IgD-negative memory B cell (primary cell): Measurements from ENCODE around the gene SH2D7. TPM values are rescaled to one million over a fixed set of nuclear protein-coding genes. Genes with fewer than 3 reads are reported as not detected.
A peak's percentile ranks its signal among the peaks of the same experiment; 100 is the strongest.

Experiments
- H3K27ac Mint-ChIP-seq, 3 donors: one replicate each; pipeline ENCODE4 v1.8.0; 2020 to 2022; ENCODE audit warnings: mild to moderate bottlenecking in 3 of 3, mixed read lengths in 3 of 3, moderate library complexity in 1 of 3
- H3K27me3 Mint-ChIP-seq: one replicate; pipeline ENCODE4 v1.8.0; 2021; ENCODE audit warnings: mixed read lengths
- H3K36me3 Mint-ChIP-seq: one replicate; pipeline ENCODE4 v1.8.0; 2020; ENCODE audit warnings: mild to moderate bottlenecking, mixed read lengths
- H3K4me1 Mint-ChIP-seq, 3 donors: one replicate each; pipeline ENCODE4 v1.8.0; 2020 to 2022; ENCODE audit warnings: mixed read lengths in 3 of 3, mild to moderate bottlenecking in 1 of 3
- H3K4me3 Mint-ChIP-seq, 4 donors: one replicate each; pipeline ENCODE4 v1.8.0; 2020 to 2022; ENCODE audit warnings: mild to moderate bottlenecking in 4 of 4, mixed read lengths in 4 of 4, moderate library complexity in 3 of 4
- H3K9me3 Mint-ChIP-seq, 3 donors: one replicate each; pipeline ENCODE4 v1.8.0; 2020 to 2021; ENCODE audit warnings: mixed read lengths in 3 of 3, mild to moderate bottlenecking in 1 of 3
- polyA plus RNA-seq: library from polyadenylated mRNA; unstranded; fragments of 300-500 nt; fragmentation: Illumina TruSeq; gene quantifications from one replicate; pipeline ENCODE4 v1.2.3, GENCODE V29; 2021

Gene SH2D7
- polyA plus RNA-seq, 1 donor from 2014 or later, result not detected

DNA sequence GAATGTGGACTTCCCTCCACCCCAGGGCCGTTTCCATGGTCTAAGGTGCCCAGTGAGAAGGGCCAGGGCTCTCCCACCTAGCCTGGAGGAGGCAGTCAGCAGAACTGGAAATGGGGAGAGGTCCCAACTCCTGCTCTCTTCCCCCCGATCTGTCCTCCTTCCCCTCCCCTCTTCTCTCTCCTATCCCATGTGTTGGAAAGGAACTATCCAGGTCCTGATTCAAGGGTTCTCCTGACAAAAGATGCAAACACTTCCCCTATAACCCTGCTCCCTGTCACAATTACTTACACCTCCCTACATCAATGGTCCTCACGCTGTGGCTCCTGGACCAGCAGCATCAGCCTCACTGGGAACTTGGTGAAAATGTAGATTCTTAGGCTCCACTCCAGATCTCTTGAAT lies 32.9 kb downstream of the SH2D7 start:
- peaks cover 0 to 3% (median 0%) of the 10 kb centered on the region in 3 donors for H3K4me1 Mint-ChIP-seq
- no peaks in the 10 kb centered on the region for H3K27me3 Mint-ChIP-seq
- no peaks in the 10 kb centered on the region for H3K36me3 Mint-ChIP-seq
- H3K9me3 Mint-ChIP-seq, result no peaks in the 10 kb centered on the region
- no peak overlapping the region for H3K4me3 Mint-ChIP-seq
- no peak overlapping the region for H3K27ac Mint-ChIP-seq

DNA sequence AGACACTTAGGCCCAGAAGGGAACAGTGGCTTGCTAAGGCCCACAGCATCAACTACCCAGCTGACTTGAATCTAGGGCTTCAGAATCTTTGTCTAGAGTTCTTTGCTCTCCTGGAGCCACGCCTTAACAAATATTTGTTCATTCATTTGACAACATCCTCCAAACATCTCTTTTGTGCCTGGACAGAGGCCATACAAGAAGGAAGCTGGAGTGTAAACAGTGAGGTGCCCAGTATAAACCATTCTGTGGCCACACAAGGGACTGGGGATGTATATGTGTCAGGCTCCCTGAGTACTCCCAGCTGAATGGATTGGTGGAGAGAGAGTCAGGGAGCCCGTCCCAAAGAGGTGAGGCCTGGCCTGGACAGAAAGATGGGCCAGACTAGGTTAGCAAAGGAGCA lies 35.5 kb downstream of the SH2D7 start:
- H3K4me3 Mint-ChIP-seq, result peak overlapping the region in 1 of 4 donors; percentile 46
- peaks cover 5 to 7% (median 7%) of the 10 kb centered on the region in 3 donors for H3K4me1 Mint-ChIP-seq
- no peaks in the 10 kb centered on the region for H3K9me3 Mint-ChIP-seq
- no peaks in the 10 kb centered on the region for H3K36me3 Mint-ChIP-seq
- peak overlapping the region in 1 of 3 donors; percentile 23 for H3K27ac Mint-ChIP-seq
- H3K27me3 Mint-ChIP-seq, result no peaks in the 10 kb centered on the region

DNA sequence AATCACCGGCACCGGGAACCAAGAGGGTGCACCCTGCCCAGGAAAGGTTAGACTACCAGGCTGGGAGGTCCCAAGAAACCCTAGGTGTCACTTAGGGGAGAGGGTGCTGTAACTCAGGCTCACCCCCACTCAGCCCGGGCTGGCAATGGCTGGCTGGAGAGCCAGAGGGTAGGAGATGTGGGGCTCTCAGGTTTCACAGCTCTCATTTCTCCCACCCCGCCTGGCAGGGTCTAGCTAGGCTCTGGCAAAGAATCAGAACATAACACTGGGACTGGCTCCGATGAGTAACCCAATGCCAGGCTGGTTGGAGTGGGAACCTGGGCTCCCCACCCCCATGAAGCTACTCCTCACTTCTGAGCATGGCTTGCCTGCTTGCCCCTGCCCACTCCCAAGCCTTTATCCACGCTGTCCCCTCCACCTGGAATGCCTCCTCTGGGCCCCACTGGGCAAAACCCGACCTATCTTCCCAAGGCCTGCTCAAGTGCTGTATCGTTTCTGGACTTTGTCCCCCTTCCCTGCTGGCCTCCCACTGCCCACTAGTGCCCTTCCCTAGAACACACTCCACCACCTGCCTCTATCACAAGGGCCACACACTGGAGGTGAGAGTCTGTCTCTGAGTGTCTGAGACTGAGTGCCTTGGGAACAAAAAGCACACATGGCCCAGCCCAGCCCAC lies 36.9 kb downstream of the SH2D7 start:
- peaks cover 5 to 7% (median 7%) of the 10 kb centered on the region in 3 donors for H3K4me1 Mint-ChIP-seq
- H3K36me3 Mint-ChIP-seq, result no peaks in the 10 kb centered on the region
- peak overlapping the region in 1 of 4 donors; percentile 46 for H3K4me3 Mint-ChIP-seq
- H3K27ac Mint-ChIP-seq, result peak overlapping the region in 2 of 3 donors; percentile 27 to 67
- no peaks in the 10 kb centered on the region for H3K27me3 Mint-ChIP-seq
- H3K9me3 Mint-ChIP-seq, result no peaks in the 10 kb centered on the region

DNA sequence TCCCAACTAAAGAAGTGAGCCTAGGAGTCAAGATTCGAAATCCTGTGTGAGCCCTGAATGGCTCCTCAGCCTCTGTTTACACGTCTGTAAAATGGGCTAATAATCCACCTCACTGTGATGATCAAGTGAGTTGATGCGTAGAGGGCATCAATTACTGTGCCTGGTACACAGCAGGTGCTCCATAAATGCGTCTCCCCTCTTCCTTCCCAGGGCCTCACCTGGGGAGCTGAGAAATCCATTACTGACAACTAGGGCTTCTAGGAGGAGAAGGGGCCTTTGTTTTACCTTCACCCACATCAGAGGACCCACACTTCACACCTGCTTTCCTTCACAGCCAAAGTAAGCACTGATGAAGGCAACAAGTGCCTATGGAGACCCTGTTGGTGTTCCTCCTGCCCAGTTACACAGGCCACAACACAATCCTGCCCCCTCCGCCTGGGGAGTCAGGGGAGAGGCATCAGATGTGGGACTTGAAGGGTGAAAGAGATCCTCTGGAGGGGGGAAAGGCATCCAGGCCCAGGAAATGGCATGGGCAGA lies 37.5 kb downstream of the SH2D7 start:
- Mint-ChIP-seq H3K36me3 (peaks cover 2% of the 10 kb centered on the region), H3K4me3 (peak overlapping the region; percentile 78 to 91 (median 84)), H3K4me1 (peaks cover 5 to 7% (median 7%) of the 10 kb centered on the region in 3 donors), H3K27ac (peak overlapping the region in 2 of 3 donors; percentile 3 to 84), H3K9me3 (no peaks in the 10 kb centered on the region), H3K27me3 (no peaks in the 10 kb centered on the region)

DNA sequence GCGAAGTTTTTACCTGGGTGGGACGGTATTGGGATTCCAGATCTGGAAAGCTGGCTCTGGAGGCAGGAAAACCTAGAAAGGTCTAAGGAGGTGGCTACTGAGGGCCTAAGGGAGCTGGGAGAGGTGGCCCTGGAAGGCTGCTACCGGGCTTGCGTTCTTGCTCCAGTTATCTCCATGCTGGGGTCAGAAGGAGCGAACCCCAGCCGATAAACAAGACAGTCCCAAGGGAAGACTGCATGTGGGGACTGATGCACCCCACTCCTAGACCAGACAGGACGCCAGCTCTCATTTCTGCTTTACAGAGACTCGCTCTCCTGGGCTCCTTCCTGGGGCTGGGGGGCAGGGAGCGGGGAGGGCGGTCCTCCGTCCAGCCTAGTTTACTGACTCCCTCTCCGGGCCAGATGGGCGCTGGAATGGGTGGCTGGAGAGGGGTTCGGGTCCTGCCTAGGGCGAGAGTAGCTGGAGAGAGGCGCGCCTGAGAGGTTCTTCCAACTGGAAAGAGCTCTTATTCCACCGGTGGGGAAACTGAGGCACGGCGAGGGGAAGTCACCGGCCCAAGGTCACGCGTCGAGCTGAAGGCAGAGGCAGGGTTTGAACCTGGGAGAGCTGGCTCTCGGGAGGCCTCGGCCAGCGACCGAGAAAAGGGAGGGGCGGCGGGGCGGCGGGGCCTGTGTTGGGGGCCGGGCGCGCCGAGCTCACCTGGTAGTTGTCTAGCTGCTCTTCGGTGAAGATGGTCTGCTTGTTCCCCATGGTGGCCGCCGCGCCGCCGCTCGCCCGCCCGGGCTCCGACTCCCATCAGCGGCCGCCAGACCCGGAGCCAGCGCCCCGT lies 38.3 kb downstream of the SH2D7 start:
- H3K27ac Mint-ChIP-seq, result peak overlapping the region in 2 of 3 donors; percentile 88 to 94
- peak overlapping the region; percentile 78 to 91 (median 84) for H3K4me3 Mint-ChIP-seq
- peaks cover 2% of the 10 kb centered on the region for H3K36me3 Mint-ChIP-seq
- H3K27me3 Mint-ChIP-seq, result no peaks in the 10 kb centered on the region
- no peaks in the 10 kb centered on the region for H3K9me3 Mint-ChIP-seq
- peaks cover 5 to 7% (median 7%) of the 10 kb centered on the region in 3 donors for H3K4me1 Mint-ChIP-seq

DNA sequence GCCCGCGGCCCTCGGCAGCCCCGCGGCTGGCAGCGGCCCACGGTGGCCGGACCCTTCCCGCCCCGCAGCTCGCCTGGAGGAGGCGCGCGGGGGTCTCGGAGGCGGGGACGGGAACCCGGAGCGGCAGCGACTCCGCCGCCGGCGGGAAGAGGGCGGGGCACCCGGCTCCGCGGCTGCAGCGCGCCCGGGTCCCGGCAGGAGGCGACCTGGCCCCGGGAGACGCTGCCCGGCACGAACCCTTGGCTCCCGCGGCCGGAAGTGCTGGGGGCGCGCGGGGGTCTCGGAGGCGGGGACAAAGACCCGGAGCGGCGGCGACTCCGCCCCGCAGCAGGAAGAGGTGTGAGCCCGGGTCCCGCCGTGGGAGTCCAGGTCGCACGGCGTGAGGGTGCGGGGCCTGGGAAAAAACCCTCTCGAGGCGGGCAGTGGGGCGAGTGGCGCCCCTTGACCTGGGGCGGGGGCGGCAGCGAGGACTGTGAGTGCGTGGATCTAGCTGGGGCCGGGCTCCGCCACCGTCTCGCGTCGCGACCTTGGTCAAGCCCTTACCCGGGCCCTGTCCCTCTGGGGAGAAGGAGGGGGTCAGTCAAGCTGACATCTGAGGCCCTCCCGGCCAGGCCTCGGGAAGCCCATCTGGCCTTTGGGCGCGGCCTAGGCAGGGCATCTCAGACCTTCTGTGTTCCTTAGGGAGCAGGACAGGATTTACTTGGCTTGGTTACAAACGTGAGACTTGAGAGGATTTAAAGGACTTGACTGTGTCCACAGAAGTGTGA lies 39.1 kb downstream of the SH2D7 start, which contains the start of gene CIB2:
Gene CIB2 (minus strand): TSS at position 151 of the 767 bp plus-strand sequence. CDS start 230 bp downstream, outside the sequence.
- Mint-ChIP-seq H3K4me3 (peak within 1 kb of the TSS; percentile 84 to 91 (median 90)), H3K4me1 (peaks cover 5 to 11% (median 7%) of the 10 kb centered on the region in 3 donors), H3K27ac (peak within 1 kb of the TSS; percentile 64 to 94 (median 88)), H3K36me3 (peaks cover 4% of the 10 kb centered on the region), H3K27me3 (peaks cover 1% of the 10 kb centered on the region), H3K9me3 (no peaks in the 10 kb centered on the region)

DNA sequence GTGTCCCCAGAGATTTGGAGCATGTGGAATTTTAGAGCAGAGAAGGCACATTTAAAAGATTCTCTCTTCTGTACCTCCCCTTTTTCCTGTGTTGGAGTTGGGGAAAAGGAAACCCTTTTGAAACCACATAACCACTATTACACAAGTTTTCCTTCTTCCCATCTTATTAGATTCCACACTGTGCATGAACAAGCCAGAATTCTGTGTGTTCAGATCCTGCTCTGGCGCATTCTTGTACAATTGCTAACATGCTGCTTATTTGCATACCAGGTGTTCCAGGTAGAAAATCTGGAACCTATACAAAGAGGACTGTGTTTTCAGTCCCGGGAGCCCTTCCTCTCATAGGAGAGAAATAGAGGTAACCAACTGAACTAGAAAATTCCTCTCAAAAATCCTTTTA lies 41.4 kb downstream of the SH2D7 start:
- H3K9me3 Mint-ChIP-seq, result no peaks in the 10 kb centered on the region
- H3K36me3 Mint-ChIP-seq, result peaks cover 4% of the 10 kb centered on the region
- H3K27me3 Mint-ChIP-seq, result peaks cover 1% of the 10 kb centered on the region
- H3K4me3 Mint-ChIP-seq, result peak overlapping the region in 1 of 4 donors; percentile 32
- no peak overlapping the region for H3K27ac Mint-ChIP-seq
- H3K4me1 Mint-ChIP-seq, result peaks cover 5 to 7% (median 7%) of the 10 kb centered on the region in 3 donors

DNA sequence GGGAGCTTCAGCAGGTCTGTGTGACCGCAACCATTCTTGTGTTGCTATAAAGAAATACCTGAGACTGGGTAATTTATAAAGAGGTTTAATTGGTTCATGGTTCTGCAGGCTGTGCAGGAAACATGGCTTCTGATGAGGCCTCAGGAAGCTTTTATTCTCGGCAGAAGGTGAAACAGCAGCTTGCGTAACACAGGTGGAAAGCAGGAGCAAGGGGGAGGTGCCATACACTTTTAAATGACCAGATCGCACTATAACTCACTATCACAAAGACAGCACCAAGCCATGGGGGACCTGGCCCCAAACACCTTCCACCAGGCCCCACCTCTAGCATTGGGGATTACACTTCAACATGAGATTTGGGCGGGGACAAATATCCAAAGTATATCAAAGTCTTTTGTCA lies 47.2 kb downstream of the SH2D7 start:
- H3K36me3 Mint-ChIP-seq, result peaks cover 2% of the 10 kb centered on the region
- H3K4me1 Mint-ChIP-seq, result peaks cover 0 to 3% (median 0%) of the 10 kb centered on the region in 3 donors
- no peak overlapping the region for H3K27ac Mint-ChIP-seq
- no peaks in the 10 kb centered on the region for H3K9me3 Mint-ChIP-seq
- no peak overlapping the region for H3K4me3 Mint-ChIP-seq
- H3K27me3 Mint-ChIP-seq, result peaks cover 1% of the 10 kb centered on the region

DNA sequence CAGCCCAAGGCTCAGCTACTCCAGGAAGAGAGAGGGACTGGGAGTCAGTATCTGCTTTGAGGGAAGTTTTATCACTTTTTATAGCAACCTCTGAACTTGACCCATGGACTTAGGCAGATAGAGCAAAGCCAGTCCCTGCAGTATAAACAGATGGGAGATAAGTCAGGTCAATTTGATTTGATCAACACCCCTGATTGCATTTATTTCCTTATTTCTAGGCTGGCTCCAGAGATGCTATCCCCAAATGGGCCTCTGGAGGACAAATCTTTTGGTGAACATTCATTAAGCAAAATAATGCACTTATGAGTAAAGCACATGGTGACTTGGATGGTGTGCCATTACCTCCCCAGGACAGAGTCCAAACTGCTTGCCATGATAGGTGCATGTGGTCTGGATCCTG lies 47.9 kb downstream of the SH2D7 start:
- Mint-ChIP-seq H3K27me3 (peaks cover 1% of the 10 kb centered on the region), H3K4me3 (peak overlapping the region in 1 of 4 donors; percentile 23), H3K9me3 (no peaks in the 10 kb centered on the region), H3K4me1 (peaks cover 0 to 3% (median 0%) of the 10 kb centered on the region in 3 donors), H3K36me3 (peaks cover 2% of the 10 kb centered on the region), H3K27ac (no peak overlapping the region)

DNA sequence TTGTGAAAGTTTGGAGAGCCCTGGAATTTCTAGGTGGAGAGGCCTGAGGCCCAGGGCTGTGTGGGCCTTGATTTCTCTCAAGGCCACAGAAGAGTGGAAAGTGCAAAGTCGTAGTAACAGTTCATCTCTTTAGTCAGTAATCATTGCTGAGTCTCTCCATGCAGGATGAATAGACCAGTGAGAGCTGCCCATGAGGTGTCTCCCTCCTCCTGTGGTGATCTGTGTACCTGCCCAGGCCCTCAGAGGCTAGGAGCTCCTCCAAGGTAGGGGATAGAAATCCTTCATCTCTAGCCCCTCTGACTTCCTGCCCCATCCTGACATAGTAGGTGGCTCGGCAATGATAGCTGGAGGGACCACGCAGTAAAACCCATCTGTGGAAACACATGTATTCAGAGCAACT lies 50.0 kb downstream of the SH2D7 start:
- peaks cover 0 to 2% (median 0%) of the 10 kb centered on the region in 3 donors for H3K4me1 Mint-ChIP-seq
- H3K4me3 Mint-ChIP-seq, result no peak overlapping the region
- no peak overlapping the region for H3K27ac Mint-ChIP-seq
- no peaks in the 10 kb centered on the region for H3K27me3 Mint-ChIP-seq
- no peaks in the 10 kb centered on the region for H3K36me3 Mint-ChIP-seq
- H3K9me3 Mint-ChIP-seq, result no peaks in the 10 kb centered on the region

DNA sequence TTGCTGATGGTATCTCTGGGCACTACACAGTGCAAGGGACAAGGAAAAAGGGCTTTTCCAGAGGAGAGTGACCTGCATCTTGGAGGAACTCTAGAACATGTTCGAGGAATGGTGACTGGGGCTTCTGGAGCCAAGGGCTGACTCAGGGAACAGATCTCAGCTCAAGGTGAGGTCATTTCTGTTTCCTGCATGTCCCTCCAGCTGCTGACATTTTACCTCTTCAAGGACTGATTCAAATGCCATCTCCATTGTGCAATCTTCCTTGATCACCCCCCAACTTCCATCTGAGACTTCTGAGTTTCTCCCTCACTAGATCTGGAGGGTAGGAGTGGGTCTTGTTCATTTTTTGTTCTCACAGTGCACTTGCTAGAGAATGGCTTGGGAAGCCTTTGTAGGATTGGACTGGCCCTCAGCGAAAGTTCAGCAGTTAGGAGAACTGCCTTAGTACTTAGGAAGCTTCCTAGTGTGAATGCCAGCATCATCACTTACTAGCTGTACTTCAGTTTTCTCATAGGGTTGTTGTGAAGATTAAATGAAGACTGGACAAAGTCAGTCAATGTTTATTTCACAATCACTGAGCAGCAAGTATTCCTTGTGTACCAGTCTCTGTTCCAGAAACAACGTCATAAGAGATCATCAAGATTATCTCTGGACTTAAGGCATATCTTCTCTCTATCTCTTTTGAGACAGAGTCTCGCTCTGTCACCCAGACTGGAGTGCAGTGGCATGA lies 54.2 kb downstream of the SH2D7 start:
- Mint-ChIP-seq H3K36me3 (no peaks in the 10 kb centered on the region), H3K9me3 (no peaks in the 10 kb centered on the region), H3K4me1 (peaks cover 17 to 29% (median 22%) of the 10 kb centered on the region in 3 donors), H3K4me3 (peak overlapping the region in 2 of 4 donors; percentile 83 to 88), H3K27me3 (no peaks in the 10 kb centered on the region), H3K27ac (peak overlapping the region in 1 of 3 donors; percentile 48)

DNA sequence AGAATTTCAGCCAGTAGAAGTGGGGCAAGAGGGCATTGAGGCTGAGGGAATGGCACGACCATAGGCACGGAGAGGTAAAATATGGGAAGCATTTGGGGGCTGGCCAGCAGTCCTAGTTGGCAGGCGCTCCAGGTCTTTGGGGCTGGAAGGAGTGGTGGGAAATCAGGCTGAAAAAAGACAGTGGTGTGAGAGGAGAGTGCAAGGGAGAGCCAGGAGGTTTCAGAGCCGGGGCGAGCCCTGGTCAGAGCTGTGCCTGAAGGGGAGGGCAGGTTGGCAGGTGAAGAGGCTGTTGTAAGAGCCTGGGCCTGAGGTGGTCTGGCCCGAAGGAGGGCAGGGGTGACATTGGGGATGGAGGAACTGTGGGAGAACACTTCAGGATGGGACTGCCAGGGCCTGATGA lies 55.2 kb downstream of the SH2D7 start:
- Mint-ChIP-seq H3K36me3 (no peaks in the 10 kb centered on the region), H3K4me1 (peaks cover 19 to 30% (median 23%) of the 10 kb centered on the region in 3 donors), H3K4me3 (peak overlapping the region in 3 of 4 donors; percentile 17 to 88 (median 83)), H3K27me3 (no peaks in the 10 kb centered on the region), H3K27ac (no peak overlapping the region), H3K9me3 (no peaks in the 10 kb centered on the region)

DNA sequence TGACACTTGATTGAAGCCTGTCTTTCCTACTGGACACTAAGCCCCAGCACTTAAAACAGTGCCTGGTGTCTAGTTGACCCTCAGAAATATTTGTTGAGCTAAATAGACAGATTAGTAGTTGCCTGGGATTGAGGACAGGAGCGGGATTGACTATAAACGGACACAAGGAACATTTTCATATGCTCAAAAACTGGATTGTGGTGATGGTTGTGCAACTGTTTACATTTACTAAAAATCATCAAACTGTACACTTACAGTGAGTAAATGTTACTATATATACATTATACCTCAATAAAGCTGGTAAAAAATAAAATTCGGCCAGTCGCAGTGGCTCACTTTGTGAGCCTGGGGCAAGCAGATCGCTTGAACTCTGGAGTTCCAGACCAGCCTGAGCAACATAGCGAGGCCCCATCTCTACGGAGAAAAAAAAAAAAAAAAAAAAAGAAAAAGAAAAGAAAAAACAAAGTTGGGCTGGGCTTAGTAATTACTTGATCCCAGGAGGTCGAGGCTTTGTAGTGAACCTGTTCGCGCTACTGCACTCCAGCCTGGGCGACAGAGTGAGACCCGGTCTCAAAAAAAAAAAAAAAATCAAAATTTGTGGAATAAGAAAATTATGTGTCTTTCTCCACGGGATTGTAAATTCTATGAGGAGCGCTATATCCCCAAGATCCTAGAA lies 56.2 kb downstream of the SH2D7 start:
- Mint-ChIP-seq H3K4me1 (peaks cover 25 to 40% (median 30%) of the 10 kb centered on the region in 3 donors), H3K9me3 (no peaks in the 10 kb centered on the region), H3K36me3 (no peaks in the 10 kb centered on the region), H3K4me3 (peak overlapping the region; percentile 90 to 98 (median 98)), H3K27me3 (no peaks in the 10 kb centered on the region), H3K27ac (peak overlapping the region; percentile 95 to 97 (median 96))
